HG03575 (cell line): ENCODE results near the gene YPEL1.
"Not testable (repeated sequence)": the region's sequence is repeated elsewhere in the genome, so short reads cannot be mapped to it uniquely, and the experiment has no call there.

Experiments
- ATAC-seq: cut with Tn5 transposase; IDR thresholded peaks from one replicate; pipeline ENCODE4 v1.9.1; 2021; ENCODE audit not compliant: unreplicated experiment, insufficient number of reproducible peaks, low FRiP score; ENCODE audit errors: extremely low read depth

Gene YPEL1

GRCh38 chr22:21688706-21689381 is 46.8 kb downstream of the YPEL1 start:
- no peak for ATAC-seq

- ATAC-seq, result no peak
Measured at GRCh38 chr22:21688341-21688705, 47.3 kb downstream of the YPEL1 start.

DNA sequence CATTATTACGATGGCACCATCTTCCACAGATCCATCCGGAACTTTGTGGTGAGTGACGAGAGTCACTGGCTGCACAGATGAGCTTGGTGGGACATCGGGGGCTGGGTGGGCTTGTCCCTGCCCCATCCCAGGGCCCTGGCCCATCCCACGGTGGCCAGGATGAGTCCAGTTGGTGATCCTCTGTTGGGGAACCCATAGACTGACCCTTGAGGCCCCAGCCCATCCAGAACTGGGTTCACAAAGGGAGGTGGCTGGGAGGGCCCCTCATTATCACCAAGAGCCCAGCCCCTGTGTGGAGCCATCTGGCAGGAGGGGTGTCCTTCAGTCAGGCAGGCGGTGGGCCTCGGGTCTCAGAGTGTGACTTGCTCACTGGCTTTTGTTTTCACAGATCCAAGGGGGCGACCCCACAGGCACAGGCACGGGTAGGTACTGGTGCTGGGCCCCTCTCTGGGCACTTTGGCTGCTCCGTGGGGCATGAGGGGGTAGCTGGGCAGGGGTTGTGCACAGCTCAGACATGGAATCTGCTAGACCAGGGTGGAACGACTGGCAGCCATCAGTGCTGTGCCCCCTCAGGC is 47.8 kb downstream of the YPEL1 start:
- no peak for ATAC-seq

- ATAC-seq, result no peak
Measured at GRCh38 chr22:21686634-21687393, 48.8 kb downstream of the YPEL1 start.

GRCh38 chr22:21686193-21686608 is 49.4 kb downstream of the YPEL1 start:
- ATAC-seq, result no peak

DNA sequence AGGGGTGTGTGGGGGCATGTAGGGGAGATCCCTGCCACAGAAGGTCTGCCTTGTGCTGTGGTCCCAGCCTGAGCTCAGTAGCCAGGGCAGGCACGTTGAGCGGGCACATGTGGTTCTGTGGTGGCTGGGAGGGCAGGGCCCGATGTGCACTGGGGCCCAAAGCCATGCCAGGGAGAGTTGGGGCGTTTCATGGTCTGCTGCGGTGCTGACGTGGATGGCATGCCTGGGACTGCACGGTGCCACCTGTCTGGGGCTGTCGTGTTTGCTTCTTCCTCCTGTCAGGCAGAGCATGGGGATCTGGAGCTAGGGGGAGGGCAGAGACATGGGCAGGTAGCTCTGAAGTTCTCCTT is 50.5 kb downstream of the YPEL1 start:
- ATAC-seq, result no peak

GRCh38 chr22:21684492-21685163 is 51.0 kb downstream of the YPEL1 start:
- ATAC-seq, result no peak

DNA sequence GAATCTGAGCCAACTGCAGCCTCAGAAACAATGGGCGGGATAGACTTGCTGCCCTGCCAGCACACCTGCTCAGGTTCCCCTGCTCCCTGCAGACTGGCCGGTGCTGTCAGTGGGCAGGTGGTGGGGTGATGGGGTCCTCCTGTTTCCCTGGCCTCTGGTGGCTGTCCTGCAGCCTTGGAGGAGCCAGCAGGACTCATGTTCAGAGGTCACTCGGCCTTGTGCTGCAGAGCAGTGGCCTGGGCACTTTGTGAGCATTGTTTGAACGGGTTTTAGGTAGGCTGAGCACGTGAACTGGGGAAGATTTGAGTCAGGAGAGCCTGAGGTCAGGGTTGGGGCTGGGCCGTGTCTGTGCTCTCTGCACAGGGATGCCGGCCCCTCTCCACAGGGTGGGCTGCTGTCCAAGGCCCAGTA is 52.2 kb downstream of the YPEL1 start:
- no peak for ATAC-seq

DNA sequence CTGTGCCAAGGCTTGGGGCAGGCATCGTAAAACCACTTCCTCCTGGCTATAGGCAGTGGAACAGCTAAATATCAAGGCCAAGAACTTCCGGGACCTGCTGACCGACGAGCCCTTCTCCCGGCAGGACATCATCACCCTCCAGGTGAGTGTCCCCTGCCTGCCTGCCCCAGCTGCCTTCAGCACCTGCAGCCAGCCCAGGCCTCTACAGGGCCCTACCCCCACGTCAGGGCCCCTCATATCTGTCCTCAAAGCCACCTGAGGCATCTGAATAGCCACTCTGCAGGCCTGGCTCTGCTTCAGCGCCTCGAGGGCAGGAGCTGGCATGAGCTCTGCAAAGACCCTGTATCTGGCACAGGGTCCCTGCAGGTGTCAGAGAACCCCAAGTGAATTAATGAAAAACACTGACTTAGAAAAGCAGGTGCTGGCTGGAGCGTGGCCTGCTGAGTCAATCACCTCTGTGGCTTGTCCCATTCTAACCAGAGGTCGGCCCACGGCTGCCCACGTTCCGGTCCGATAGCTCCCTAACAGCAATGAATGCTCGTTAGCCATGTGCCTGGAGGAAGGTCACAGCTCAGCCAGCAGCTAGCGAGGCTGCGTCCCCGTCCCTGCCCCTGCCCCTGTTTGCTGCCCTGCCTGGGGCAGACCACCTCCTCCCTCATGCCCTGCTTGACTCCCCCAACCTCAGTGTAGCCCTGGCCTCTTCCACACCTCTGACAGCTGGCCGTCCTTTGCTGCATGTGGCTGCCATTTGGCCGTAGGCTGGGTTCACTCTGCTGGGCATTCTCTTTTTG is 53.0 kb downstream of the YPEL1 start:
- ATAC-seq, result no peak

DNA sequence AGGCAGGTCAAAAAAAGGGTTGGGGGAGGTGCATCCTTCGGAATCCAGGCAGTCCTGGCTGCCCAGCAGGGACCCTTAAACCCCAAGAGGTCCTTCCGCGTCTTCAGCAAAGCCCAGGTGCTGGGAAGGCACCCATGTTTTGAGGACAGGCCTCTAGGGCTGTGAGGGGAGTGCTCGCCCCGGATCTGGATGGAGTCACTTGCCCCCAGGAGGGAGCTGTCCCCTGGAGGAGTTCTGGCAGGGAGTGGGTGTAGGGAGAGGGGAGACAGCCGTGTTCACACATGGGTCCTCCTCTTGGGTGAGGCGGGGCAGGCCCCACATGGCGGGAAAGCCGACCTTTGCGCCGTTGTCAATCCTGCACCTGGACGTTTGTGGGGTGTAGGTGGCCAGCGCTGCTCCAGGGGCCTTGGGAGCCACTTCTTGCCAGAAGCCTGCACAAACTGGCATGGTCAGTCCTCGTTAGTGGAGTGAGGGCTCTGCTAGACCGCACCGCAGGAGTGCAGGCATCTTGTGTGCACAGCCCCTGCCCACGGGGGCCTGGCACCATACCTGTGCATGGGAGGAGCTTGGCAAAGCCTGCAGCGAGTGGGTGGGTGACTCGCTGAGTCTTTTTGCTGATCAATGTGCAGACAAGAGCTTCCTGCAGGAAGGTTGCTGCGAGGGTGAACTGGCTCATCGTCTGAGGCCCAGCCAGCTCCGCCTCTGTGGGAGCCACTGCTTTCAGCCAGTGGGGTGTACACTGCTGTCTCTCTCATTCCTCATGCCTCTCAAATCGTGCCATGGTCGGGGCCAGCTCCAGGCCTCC is 53.8 kb downstream of the YPEL1 start:
- ATAC-seq, result no peak

GRCh38 chr22:21680830-21681565 is 54.6 kb downstream of the YPEL1 start:
- ATAC-seq, result no peak

DNA sequence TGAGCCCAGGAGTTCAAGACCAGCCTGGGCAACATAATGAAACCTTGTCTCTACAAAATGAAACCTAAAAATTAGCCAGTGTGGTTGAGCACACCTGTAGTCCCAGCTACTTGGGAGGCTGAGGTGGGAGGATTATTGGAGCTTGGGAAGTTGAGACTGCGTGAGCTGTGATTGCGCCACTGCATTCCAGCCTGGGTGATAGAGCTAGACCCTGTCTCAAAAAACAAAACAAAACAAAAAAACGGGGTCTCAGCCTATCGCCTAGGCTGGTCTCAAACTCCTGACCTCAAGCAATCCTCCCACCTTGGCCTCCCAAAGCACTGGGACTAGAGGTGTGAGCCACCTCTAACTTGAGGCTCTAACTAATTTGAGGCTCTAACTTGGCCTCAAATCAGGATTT is 56.2 kb downstream of the YPEL1 start:
- no peak for ATAC-seq

DNA sequence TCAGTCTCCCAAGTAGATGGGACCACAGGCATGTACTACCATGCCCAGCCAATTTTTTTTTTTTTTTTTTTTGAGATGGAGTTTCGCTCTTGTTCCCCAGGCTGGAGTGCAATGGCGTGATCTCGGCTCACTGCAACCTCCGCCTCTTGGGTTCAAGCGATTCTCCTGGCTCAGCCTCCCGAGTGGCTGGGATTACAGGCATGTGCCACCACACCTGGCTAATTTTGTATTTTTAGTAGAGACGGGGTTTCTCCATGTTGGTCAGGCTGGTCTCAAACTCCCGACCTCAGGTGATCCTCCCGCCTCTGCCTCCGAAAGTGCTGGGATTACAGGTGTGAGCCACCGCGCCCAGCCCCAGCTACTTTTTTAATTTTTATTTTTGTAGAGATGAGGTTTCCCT is 56.8 kb downstream of the YPEL1 start:
- ATAC-seq, result not testable (repeated sequence)

- ATAC-seq, result no peak
Measured at GRCh38 chr22:21677606-21678443, 57.8 kb downstream of the YPEL1 start.

DNA sequence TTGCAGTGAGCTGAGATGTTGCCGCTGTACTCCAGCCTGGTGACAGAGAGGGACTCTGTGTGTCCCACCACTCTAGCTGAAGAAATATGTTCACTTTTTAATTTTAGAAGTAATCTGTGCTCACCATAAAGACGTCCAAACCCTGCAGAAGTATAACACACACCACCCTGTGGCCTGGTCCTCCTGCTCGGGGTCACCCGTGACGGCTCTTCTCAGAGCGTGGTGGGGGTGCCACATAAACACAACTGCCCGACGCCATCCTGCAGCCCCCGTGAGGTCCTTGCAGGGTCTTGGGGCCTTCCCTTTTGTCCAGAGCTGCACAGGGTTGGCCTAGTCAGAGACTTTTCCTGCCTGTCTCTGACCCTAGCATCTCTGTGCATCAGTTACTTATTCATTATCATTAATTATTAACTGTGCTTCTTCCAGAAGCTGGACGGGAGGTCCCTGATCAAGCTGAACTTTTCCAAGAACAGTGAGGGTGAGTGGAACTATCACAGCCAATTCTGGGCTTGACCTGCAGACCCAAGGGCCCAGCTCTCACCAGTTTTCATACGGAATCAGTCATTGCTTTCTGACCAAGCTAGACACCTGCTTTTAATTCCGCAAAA is 60.9 kb downstream of the YPEL1 start:
- ATAC-seq, result no peak

DNA sequence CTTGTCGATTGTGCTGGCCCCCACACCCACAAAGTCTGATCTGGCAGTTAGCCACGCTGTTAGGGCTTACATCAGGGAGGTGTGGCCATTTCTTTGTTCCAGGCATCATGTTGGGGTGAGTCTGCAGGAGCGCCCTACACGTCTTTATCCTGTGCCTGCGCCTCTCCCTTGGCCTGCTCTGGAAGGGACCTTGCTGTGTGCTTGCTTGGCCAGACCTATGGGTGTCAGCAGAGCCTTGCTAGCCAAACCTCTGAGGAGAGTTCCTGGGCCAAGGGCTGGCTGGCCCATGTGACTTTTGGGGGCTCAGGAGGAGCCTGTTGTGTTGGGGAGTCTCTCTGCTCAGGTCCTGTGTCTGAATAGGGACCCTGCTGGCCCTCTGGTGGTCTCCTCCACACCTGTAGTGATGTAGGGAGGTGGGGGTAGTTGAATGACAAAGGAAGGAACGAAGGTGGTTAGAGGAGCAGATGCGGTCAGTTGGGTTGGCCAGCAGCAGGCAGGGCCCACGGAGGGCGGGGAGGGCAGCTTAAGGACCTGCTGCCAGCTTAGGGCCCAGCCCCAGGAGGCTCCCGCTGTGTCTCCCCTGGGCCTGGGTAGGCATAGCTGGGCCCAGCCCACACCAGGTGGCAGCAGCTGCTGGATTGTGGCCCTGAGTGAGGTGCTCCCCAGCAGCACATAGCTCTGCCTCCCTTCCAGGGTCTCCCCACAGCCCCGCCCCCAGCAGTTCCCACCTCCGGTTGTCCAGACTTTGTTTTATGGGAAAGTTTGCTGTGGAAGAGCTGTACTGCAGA is 61.9 kb downstream of the YPEL1 start:
- ATAC-seq, result no peak
